Measurements from ENCODE around the gene TFAP2C.
"Not testable (repeated sequence)": the region's sequence is repeated elsewhere in the genome, so short reads cannot be mapped to it uniquely, and the experiment has no call there.

TFAP2C gene

DNA sequence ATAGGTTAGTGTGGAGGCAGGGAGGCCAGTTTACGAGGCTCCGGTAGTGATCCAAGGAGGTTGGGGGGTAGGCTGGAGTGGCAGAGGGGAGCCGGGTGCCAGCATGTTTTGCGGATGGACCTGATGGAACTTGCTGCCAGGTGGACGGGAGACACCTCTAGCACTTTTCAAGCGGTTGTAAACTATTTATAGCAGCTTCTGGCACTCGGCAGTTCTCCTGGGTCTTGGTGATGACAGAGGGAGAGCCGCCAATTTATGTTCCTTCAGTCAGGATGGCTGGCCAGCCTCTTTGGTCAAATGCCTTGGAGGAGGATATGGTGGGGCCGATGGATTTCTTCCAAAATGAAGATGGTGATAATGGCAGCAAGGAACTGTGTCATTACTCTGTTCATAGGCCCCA is 28.8 kb downstream of the TFAP2C start:
- DNase-seq, result no peak

DNA sequence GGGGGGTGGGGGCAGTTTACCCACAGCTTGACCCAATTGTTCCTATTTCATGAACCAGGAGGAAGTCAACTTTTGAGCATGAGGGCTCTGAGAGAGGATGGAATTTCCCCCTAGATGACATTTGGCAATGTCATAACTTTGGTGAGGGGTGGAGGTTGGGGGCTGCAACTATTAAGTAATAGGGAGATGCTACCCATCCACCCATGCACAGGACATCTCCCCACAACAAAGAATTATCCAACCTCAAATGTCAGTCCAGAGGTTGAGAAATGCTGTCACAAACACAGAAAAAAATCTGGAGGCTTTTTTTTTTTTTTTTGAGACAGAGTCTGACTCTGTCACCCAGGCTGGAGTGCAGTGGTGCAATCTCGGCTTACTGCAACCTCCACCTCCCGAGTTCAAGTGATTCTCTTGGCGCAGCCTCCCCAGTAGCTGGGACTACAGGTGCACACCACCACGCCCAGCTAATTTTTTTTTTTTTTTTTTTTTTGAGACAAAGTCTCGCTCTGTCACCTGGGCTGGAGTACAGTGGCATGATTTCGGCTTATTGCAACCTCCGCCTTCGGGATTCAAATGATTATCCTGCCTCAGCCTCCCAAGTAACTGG is 29.3 kb downstream of the TFAP2C start:
- not testable (repeated sequence) for DNase-seq

DNA sequence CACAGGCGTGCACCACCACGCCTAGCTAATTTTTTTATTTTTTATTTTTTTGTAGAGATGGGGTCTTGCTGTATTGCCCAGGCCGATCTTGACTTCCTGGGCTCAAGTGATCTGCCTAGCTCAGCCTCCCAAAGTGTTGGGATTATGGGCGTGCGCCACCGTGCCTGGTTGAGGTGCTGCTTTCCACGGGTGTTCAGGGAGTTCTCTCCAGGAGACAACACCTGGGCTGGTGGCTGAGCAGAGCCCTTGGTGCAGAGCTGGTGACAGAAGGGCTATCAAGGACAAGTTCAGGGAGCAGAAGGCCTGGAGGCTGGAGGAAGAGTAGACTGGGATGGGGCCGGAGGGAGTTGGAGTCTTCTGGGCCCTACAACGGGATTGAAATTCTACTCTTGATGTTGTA is 34.6 kb downstream of the TFAP2C start:
- DNase-seq, result no peak

DNA sequence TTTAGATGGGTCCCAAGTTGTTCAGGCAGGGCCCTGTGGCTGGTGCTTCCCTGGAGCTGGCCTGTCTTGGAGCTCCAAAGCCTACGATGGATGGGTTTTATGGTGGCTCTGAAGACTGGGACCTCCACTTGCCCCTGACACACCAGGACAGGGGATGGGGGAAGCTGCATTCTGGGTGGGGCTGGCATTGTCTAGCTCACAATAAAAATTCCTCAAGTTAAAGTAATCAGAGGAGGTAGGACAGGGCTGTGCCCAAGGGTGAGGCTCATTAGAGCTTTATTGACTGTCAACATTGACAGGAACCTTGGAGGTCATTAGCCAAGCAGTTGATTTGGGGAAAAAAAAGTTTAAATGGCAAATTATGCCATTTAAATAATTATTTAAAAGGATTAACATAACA is 35.7 kb downstream of the TFAP2C start:
- DNase-seq, result no peak

DNA sequence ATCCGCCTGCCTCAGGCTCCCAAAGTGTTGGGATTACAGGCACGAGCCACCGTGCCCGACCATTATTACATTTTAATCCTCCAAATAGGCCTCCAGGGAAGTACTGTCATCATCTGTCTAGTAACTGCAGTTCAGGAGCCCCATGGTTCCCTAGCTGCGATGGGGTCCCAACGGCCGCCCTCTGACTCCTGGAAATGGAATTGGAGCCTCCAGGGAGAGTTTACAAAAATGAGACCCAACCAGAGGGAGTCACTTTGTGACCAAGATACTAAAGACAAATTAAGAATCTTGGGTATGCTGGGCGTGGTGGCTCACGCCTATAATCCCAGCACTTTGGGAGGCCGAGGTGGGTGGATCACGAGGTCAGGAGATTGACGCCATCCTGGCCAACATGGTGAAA is 36.7 kb downstream of the TFAP2C start:
- DNase-seq, result no peak

DNA sequence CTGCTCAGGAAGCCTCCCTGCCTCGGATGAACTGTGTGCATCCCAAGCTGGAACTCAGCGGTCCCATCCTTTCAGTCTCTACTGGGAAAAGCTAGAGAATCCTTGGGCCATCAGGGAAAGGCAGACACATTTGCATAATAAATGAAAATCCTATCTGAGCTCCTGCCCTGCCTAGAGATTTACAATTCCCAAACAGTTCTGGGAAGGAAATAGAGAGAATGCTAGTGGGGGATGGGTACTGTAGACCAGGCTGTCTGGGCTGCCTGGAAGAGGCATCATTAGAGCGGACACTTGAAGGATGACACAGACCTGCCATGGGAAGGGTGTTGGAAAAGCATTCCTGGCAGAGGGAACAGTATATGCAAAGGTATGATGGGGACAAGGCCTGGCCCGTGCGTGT is 44.3 kb downstream of the TFAP2C start:
- DNase-seq, result no peak

DNA sequence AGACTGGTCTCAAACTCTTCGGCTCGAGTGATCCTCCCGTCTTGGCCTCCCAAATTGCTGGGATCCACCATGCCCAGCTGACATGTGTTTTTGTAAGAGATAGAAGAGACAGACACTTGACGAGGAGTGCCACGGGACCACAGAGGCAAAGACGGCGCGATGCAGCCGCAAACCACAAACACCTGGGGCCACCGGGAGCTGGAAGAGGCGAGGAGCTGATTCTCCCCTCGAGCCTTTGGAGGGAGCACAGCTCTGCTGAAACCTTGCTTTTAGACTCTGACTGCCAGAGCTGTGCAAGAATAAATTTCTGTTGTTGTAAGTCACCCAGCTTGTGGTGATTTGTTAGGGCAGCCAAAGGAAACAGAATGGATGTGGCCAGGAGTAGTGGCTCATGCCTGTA is 46.9 kb downstream of the TFAP2C start:
- DNase-seq, result no peak

DNA sequence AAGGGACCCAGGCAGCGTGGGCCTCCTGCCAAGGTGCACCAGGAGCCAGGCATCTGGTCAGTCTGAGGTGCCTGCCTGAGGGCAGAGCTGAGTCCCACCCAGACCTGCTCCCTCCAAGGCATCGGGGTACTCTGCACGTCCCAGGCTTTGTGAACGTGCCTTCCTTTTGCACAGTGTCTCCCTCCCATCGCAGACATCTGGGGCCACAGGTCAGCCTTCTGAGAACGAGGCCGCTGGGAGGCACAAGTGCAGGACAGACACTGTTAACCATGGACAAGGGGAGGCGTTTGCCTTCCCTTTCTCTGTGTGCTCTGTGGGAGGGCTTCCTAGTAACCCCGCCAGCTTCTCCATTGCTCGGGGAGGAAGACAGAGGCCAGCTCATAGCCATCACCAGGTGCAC is 47.6 kb downstream of the TFAP2C start:
- DNase-seq, result no peak

DNA sequence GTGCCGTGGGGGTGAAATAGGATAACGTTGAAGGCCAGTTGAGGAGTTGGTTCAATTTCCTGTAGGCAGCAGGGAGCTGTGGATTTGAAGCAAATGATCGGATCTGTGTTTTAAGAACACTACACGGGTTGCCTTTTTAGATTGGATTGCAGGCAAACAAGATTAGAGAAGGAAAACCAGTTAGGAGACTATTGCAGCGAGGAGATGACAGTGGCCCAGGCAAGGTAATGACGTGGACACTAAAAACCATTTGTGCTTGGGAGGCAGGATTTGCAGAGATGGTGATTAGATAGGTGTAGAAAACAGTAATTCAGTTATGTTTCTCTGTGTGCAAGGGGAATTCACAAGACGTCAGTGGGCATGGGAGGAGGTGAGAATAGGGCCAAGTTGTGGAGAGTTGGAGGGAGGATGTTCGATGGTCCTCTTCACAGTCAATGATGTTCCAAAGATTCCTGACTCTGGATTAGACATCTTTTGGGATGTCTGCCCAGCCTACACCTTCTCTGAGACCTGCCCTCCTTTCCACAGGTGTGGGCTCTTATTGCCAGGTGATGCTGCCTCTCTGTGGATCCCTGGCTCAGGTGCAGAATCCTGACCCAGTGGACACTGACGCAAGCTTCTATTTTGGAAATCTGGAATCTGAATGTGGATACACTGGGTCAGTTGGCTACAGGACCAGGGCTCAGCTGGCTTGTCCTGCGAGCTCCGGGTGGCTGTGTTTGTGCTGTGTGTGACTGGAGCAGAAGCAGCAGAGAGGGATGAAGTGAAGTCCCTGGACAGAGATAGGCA is 54.2 kb downstream of the TFAP2C start:
- DNase-seq, result no peak

DNA sequence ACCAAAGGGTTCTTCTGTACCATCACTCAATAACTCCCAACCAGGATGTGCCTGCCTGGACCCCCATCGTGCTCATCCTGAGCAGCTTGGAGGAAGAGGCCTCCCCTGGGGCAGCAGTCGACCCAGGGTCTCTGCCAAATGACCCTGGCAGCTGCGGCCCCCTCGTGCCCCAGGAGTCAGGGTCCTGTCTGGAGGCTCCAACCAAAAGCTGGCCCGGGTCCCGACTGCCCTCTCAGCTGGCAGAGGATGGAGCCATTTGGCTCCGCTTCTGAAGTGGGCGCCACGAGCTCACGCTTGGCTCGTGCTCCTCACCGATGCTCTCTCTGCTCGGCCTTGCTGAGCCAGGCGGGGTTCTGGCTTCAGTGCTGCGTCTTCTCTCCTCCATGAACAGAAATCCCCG is 56.8 kb downstream of the TFAP2C start:
- no peak for DNase-seq

DNA sequence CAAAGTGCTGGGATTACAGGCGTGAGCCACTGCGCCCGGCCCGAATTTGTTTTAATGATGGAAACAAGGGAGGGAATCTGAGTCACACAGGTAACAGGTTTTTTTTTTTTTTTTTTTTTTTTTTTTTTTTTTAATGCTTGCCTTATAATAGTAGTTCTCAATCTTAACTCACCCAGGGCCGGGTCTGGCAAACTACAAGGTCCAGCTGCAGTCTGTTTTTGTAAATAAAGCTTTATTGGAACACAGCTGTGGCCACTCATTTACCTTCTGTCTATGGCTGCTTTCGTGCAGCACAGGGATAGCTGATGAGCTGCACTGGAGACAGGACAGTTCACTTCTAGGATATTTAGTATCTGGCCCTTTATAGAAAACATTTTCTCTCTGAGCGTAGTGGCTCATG is 58.0 kb downstream of the TFAP2C start:
- DNase-seq, result no peak

DNA sequence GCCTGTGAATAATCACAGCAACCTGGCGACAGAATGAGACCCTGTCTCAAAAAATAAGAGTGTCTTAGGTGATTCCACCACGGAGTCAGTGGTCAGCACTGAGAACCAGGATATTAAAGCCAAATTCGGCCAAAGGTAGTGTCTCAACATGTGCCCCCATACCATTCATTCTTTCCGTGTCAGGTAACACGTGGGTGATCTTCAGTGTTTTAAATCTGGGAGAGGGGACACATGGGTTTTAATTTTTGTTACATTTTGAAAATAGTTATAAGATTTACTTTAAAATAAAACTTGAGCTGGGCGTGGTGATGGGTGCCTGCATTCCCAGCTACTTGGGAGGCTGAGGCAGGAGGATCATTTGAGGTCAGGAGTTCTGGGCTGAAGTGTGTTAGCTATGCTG is 59.0 kb downstream of the TFAP2C start:
- no peak for DNase-seq

Data from T-helper 2 cell (primary cell).